Nephron (organoid): Measurements from ENCODE around the gene ERAP2.

Source experiments
- H3K27ac Mint-ChIP-seq, 3 experiments: 2 replicates each; pipeline ENCODE4 v1.8.0; 2020; ENCODE audit warnings: mixed read lengths in 3 of 3, mild to moderate bottlenecking in 2 of 3, moderate library complexity in 1 of 3
- H3K27me3 Mint-ChIP-seq: 2 replicates; pipeline ENCODE4 v1.8.0; 2021; ENCODE audit warnings: low read depth, mild to moderate bottlenecking, moderate library complexity, mixed read lengths
- H3K36me3 Mint-ChIP-seq: 2 replicates; pipeline ENCODE4 v1.8.0; 2020; ENCODE audit warnings: low read depth, mixed read lengths
- H3K4me1 Mint-ChIP-seq: 2 replicates; pipeline ENCODE4 v1.8.0; 2020; ENCODE audit warnings: mixed read lengths
- H3K4me3 Mint-ChIP-seq, 3 experiments: 2 replicates each; pipeline ENCODE4 v1.8.0; 2020; ENCODE audit warnings: mild to moderate bottlenecking in 3 of 3, mixed read lengths in 3 of 3, moderate library complexity in 2 of 3
- H3K9me3 Mint-ChIP-seq: 2 replicates; pipeline ENCODE4 v1.8.0; 2020; ENCODE audit warnings: mixed read lengths
- TF ChIP-seq, protein P1 (sequence below), 3 experiments: fragments of 200-600 bp; sonication (generic); IDR thresholded peaks; one replicate each; pipeline ENCODE4 v1.5.0; 2021; ENCODE audit warnings: antibody characterized with exemption in 3 of 3; ENCODE audit not compliant: unreplicated experiment in 3 of 3

ERAP2 gene

DNA sequence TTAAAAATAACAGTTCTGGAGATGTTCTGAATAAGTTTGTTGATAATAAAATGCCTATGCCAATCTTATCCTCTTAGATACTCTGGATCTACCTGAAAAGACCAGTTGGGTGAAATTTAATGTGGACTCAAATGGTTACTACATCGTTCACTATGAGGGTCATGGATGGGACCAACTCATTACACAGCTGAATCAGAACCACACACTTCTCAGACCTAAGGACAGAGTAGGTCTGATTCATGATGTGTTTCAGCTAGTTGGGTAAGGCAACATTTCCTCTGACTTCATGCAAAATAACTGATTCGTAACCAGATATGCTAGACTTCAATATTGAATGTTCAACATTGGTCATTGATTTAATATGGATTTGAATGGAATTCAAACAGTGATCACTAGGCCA, 27.0 kb downstream of the ERAP2 start:
- Mint-ChIP-seq H3K4me1 (no peaks in the 10 kb centered on the region), H3K9me3 (no peaks in the 10 kb centered on the region), H3K36me3 (no peaks in the 10 kb centered on the region), H3K27ac (no peak overlapping the region), H3K27me3 (no peaks in the 10 kb centered on the region), H3K4me3 (no peak overlapping the region)
- TF ChIP-seq, protein P1, sequence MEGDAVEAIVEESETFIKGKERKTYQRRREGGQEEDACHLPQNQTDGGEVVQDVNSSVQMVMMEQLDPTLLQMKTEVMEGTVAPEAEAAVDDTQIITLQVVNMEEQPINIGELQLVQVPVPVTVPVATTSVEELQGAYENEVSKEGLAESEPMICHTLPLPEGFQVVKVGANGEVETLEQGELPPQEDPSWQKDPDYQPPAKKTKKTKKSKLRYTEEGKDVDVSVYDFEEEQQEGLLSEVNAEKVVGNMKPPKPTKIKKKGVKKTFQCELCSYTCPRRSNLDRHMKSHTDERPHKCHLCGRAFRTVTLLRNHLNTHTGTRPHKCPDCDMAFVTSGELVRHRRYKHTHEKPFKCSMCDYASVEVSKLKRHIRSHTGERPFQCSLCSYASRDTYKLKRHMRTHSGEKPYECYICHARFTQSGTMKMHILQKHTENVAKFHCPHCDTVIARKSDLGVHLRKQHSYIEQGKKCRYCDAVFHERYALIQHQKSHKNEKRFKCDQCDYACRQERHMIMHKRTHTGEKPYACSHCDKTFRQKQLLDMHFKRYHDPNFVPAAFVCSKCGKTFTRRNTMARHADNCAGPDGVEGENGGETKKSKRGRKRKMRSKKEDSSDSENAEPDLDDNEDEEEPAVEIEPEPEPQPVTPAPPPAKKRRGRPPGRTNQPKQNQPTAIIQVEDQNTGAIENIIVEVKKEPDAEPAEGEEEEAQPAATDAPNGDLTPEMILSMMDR (IDR thresholded peaks at IDR 0.05; ENCODE audit: unreplicated experiment in 3 of 3), result no peak

DNA sequence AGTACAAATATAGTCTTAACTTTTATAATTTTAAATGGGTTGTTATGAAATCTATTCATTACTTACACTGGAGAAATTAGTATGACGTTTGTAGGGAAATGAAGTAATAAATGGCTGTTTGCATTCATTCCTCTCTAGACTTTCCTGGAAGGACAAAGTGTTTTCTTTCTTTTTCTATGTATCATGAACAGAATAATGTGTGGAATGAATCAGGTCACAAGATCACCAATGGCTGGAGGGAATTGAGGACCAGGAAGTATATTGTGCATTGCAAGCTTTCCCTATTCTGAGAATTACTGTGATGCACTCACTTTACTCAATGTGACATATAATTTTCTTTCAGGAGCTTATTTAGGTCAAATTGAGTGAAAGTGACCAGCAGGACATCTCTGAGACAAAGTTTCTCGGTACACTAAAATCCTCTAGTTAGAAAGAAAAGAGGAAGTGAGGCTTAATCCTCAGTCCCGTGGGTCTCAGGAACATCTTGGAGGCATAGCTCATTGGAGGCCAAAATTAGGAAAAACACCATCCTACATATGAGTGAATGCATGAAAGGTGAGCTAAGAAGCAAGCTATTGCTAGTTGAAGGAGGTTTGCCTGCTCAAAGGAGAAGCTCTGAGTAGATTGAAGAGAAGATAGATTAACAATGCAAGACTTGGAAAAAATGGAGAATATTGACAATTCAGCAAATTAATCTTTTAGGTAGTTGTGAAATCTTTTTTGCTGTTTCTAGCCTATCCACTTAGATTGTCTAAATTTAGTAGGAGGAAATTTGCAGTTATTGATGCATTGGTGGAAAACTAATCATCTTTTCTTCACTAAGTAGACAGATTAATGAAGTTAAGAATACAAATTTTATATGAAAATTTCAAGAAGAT, 28.0 kb downstream of the ERAP2 start:
- no peak overlapping the region for H3K4me3 Mint-ChIP-seq
- no peak overlapping the region for H3K27ac Mint-ChIP-seq
- no peaks in the 10 kb centered on the region for H3K36me3 Mint-ChIP-seq
- no peaks in the 10 kb centered on the region for H3K9me3 Mint-ChIP-seq
- TF ChIP-seq, protein P1 (IDR thresholded peaks at IDR 0.05; ENCODE audit: unreplicated experiment in 3 of 3), result no peak
- H3K27me3 Mint-ChIP-seq, result no peaks in the 10 kb centered on the region
- H3K4me1 Mint-ChIP-seq, result no peaks in the 10 kb centered on the region

DNA sequence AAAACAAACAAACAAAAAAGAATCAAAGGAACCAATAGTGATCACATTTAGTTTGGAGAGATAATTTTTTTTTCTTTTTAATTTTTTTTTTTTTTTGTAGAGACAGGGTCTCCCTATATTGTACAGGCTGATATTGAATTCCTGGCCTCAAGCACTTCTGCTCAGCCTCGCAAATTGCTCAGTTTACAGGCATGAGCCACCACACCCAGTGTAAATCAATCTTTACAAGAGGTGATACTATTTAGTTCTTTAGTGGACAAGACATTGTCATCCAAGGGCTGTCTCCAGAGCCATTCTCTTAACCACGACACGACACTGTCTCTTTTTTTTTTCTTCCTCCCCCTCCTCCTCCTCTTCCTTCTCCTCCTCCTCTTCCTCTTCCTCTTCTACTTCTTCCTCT, 29.6 kb downstream of the ERAP2 start:
- H3K36me3 Mint-ChIP-seq, result no peaks in the 10 kb centered on the region
- no peaks in the 10 kb centered on the region for H3K4me1 Mint-ChIP-seq
- TF ChIP-seq, protein P1 (IDR thresholded peaks at IDR 0.05; ENCODE audit: unreplicated experiment in 3 of 3), result no peak
- no peak overlapping the region for H3K27ac Mint-ChIP-seq
- no peaks in the 10 kb centered on the region for H3K27me3 Mint-ChIP-seq
- H3K9me3 Mint-ChIP-seq, result no peaks in the 10 kb centered on the region
- H3K4me3 Mint-ChIP-seq, result no peak overlapping the region

DNA sequence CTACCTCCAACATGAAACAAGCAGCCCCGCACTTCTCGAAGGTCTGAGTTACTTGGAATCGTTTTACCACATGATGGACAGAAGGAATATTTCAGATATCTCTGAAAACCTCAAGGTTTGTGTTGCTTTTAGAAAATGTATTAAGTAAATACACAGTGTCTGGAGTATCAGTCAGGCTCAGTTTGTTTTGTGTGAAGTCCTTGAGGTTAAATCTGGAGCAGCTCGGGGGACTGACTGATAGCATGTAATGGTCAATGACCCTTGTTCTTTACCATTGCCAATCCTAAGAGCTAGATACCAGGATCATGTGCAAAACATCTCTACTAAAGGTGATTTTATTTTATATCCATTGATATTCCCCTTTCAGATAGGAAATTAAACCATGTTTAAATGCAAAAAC, 32.7 kb downstream of the ERAP2 start:
- H3K27me3 Mint-ChIP-seq, result no peaks in the 10 kb centered on the region
- H3K9me3 Mint-ChIP-seq, result no peaks in the 10 kb centered on the region
- TF ChIP-seq, protein P1 (IDR thresholded peaks at IDR 0.05; ENCODE audit: unreplicated experiment in 3 of 3), result no peak
- H3K4me1 Mint-ChIP-seq, result no peaks in the 10 kb centered on the region
- H3K27ac Mint-ChIP-seq, result no peak overlapping the region
- H3K36me3 Mint-ChIP-seq, result no peaks in the 10 kb centered on the region
- no peak overlapping the region for H3K4me3 Mint-ChIP-seq

DNA sequence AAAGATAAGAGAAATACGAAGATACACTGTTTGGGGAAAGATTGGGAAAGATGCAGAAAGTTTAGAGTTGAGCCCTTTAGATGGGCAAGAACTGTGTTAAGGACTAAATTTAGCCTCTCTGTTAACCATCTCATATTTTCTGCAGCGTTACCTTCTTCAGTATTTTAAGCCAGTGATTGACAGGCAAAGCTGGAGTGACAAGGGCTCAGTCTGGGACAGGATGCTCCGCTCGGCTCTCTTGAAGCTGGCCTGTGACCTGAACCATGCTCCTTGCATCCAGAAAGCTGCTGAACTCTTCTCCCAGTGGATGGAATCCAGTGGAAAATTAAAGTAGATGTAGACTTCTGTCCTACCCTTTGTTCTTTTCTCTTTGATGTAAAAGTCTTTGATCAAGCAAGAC, 33.1 kb downstream of the ERAP2 start:
- Mint-ChIP-seq H3K36me3 (no peaks in the 10 kb centered on the region), H3K27me3 (no peaks in the 10 kb centered on the region), H3K4me1 (no peaks in the 10 kb centered on the region), H3K27ac (no peak overlapping the region), H3K4me3 (no peak overlapping the region), H3K9me3 (no peaks in the 10 kb centered on the region)
- TF ChIP-seq, protein P1 (IDR thresholded peaks at IDR 0.05; ENCODE audit: unreplicated experiment in 3 of 3), result no peak

DNA sequence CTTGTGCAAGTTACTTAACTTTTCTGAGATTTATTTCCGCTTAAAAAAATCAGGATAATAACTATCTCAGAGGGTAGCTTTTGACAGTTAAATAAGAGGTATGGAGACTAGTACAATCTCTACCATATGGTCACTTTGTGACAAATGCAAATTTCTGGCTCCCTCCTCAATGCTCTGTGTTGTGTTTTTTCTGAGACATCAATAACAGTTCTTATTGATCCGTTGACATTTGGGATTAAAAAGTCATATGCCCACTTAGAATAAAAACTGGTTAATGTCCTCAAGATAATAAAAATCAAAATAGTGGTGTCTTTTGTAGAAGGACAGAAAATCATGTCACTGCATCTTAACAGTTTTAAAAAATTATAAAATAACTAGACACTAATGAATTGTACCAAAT, 34.8 kb downstream of the ERAP2 start:
- Mint-ChIP-seq H3K4me3 (no peak overlapping the region), H3K36me3 (no peaks in the 10 kb centered on the region)
- TF ChIP-seq, protein P1 (IDR thresholded peaks at IDR 0.05; ENCODE audit: unreplicated experiment in 3 of 3), result no peak

More for the DNA sequence above, 34.8 kb downstream of the ERAP2 start:
- Mint-ChIP-seq H3K9me3 (no peaks in the 10 kb centered on the region), H3K4me1 (no peaks in the 10 kb centered on the region), H3K27me3 (no peaks in the 10 kb centered on the region), H3K27ac (no peak overlapping the region)
